ENCODE results near the gene ADIPOR2. TPM values are rescaled to one million over a fixed set of nuclear protein-coding genes. Genes with fewer than 3 reads are reported as not detected.

The ADIPOR2 gene
- total and polyA plus RNA-seq, 10 of the 15 experiments (the other 5 are each of a cell fraction or from before 2014, with no cell fraction given): 8.6 to 65.0 (median 38.0) TPM

DNA sequence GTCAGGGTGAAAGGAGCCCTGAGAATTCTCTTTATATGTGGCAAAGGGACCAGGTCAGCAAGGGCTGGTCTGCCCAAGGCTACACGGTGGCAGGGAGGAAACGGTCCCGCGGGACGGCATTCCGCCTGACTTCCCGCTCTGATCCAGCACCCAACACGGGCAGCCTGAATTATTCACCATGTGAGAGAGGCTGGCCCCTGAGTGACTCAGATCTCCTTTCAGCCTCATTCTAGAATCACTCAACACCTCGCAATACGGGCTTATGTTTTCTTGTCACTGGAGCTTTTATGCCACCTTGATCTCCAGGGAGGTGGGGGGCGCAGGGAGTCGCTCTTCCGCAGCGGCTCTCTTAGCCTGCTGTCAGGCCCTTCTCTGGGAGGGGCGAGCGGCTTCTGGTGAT is 138.0 kb downstream of the ADIPOR2 start (continued):
- TF ChIP-seq, protein P1, sequence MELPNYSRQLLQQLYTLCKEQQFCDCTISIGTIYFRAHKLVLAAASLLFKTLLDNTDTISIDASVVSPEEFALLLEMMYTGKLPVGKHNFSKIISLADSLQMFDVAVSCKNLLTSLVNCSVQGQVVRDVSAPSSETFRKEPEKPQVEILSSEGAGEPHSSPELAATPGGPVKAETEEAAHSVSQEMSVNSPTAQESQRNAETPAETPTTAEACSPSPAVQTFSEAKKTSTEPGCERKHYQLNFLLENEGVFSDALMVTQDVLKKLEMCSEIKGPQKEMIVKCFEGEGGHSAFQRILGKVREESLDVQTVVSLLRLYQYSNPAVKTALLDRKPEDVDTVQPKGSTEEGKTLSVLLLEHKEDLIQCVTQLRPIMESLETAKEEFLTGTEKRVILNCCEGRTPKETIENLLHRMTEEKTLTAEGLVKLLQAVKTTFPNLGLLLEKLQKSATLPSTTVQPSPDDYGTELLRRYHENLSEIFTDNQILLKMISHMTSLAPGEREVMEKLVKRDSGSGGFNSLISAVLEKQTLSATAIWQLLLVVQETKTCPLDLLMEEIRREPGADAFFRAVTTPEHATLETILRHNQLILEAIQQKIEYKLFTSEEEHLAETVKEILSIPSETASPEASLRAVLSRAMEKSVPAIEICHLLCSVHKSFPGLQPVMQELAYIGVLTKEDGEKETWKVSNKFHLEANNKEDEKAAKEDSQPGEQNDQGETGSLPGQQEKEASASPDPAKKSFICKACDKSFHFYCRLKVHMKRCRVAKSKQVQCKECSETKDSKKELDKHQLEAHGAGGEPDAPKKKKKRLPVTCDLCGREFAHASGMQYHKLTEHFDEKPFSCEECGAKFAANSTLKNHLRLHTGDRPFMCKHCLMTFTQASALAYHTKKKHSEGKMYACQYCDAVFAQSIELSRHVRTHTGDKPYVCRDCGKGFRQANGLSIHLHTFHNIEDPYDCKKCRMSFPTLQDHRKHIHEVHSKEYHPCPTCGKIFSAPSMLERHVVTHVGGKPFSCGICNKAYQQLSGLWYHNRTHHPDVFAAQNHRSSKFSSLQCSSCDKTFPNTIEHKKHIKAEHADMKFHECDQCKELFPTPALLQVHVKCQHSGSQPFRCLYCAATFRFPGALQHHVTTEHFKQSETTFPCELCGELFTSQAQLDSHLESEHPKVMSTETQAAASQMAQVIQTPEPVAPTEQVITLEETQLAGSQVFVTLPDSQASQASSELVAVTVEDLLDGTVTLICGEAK (IDR thresholded peaks at IDR 0.05; ENCODE audit: borderline replicate concordance): no peak
- no peak for TF ChIP-seq IKZF2 (IDR thresholded peaks at IDR 0.05)
- TF ChIP-seq NFYB (IDR thresholded peaks at IDR 0.05; ENCODE audit: insufficient read depth, low read depth, low read length): no peak
- TF ChIP-seq SUZ12 (IDR thresholded peaks at IDR 0.05; ENCODE audit: unreplicated experiment): no peak
- no peak for TF ChIP-seq CEBPZ (IDR thresholded peaks at IDR 0.05; ENCODE audit: low read depth, low read length)
- no peak for TF ChIP-seq KLF5 (IDR thresholded peaks at IDR 0.05; ENCODE audit: partially characterized antibody)
- no peak for TF ChIP-seq LARP7 (IDR thresholded peaks at IDR 0.05)
- TF ChIP-seq RB1 (IDR thresholded peaks at IDR 0.05; ENCODE audit: borderline replicate concordance): no peak
- no peak for TF ChIP-seq YBX1 (IDR thresholded peaks at IDR 0.05)
- no peak for TF ChIP-seq CBX3 (IDR thresholded peaks at IDR 0.05; ENCODE audit: borderline replicate concordance, low read depth)

Data from GM12878 (cell line).